GM18508 (cell line): Measurements from ENCODE around the gene NCOA1.
A peak's percentile ranks its signal among the peaks of the same experiment; 100 is the strongest.
"Not testable (repeated sequence)": the region's sequence is repeated elsewhere in the genome, so short reads cannot be mapped to it uniquely, and the experiment has no call there.

Experiments used
- ATAC-seq: cut with Tn5 transposase; IDR thresholded peaks from one replicate; pipeline ENCODE4 v1.9.1; 2021; ENCODE audit warnings: moderate number of reproducible peaks; ENCODE audit not compliant: insufficient read depth, unreplicated experiment

Gene NCOA1

DNA sequence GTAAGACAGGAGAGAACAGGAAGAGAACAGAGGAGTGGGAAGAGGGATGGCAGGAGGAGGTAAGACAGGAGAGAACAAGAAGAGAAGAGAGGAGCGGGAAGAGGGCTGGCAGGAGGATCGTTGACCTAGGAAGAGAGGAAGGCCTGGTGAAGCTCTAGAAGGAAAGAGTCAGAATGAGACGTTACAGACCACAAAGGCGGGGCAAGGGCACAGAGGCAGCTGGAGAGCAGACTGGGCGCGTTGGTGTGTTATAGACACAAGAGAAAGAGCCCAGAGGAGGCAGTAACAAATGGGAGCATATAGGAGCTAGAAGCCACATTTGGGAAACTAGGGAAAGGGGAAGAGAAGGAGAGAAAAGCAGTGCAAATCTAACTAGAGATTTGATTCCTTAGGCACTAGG, 275.6 kb downstream of the NCOA1 start:
- no peak for ATAC-seq

DNA sequence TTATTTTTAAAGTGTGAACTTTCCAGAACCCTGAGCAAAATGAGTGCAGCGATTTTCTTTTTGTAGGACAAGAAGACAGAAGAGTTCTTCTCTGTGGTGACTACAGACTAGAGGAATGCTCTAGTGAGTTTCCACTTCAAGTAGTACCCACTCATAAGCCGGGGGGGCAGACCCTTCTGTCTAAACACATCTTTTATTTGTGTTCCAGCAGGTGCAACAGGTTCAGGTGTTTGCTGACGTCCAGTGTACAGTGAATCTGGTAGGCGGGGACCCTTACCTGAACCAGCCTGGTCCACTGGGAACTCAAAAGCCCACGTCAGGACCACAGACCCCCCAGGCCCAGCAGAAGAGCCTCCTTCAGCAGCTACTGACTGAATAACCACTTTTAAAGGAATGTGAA, 277.0 kb downstream of the NCOA1 start:
- ATAC-seq, result no peak

DNA sequence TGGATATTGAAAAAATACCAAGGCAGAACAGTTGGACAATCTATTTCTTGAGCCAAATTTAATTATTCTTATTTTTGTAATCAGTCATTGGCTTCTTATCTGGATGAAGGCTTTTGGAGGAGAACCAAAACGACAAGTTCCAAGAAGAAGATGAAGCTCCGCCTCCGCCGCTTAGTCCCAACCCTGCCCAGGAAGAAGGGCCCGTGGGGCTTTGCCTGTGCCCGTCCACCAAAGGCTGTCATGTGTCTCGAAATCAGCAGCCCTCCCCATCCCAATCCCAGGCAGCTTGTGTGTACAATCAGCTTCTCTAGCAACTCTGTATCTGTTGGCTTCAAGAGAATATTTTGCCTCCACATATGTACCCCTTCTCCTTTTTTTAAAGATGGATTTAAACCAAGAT, 277.5 kb downstream of the NCOA1 start:
- no peak for ATAC-seq

DNA sequence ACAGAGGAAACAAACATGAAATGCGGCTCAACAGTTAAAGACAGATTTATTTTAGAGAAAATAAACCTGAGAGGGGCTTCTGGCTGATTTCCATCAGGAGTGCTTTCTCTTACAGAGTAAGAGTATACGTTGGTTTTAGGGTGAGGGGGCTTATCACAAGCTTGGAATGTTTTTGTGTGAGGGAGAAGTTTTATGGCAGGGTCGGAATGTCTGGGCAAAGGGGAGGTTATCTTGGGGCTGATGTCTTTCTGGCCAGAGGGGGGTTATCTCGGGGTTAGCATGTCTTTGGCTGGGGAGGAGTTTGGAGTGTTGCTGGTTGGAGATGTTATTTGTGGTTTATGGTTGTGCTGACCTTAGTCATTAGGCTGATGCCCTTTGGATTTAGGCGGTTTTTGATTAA, 280.0 kb downstream of the NCOA1 start:
- ATAC-seq, result no peak

DNA sequence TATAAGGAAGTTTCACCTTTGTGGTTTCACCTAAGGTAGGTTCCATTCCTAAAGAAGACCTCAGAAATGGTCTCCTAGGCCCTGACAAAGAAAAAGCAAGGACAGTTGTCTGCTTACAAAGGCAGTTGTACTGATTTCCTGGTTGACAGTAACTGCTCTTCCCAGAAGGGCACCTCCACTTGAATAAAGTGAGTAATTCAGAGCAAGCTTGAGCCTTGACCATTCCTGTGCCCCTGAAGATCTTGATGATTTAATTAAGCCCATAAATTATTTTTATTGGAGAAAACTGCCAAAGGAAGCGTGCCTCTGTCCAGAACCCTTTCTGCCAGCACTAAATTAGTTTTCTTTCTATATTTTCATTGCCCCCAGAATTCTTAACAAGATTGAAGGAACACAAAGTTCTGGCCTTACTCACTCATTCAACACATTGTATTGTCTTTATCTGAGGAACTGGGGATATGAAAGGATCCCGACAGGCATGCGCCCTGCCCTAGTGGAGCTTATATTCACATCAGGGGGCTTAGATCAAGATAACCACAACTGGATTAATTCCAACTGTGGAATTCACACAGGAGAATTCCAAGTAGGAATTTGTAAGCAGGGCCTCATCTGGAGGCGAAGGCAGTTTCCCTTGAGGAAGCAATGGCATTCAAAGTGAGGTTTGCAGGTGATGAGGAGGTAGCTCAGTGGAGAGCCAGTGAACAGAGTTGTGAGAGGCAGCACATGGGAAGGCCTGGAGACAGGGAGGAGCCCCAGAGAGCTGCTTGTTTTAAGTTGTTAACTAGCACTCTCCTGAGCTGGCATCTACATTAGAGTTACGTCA, 280.9 kb downstream of the NCOA1 start:
- ATAC-seq, result no peak

DNA sequence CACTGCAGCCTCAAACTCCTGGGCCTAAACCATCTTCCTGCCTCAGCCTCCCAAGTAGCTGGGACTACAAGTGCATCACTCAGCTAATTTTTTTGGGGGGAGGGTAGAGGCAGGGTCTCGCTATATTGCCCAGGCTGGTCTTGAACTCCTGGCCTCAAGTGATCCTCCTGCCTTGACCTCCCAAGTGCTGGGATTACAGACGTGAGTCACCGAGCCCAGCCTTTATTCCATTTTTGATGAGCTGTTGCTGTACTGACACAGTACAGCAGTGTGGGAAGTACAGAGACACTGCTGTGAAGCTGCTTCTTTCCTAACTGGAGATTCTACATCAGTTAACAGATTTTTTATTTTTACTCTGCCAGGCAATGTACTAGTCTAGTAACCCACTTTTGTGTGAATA, 283.3 kb downstream of the NCOA1 start:
- no peak for ATAC-seq

DNA sequence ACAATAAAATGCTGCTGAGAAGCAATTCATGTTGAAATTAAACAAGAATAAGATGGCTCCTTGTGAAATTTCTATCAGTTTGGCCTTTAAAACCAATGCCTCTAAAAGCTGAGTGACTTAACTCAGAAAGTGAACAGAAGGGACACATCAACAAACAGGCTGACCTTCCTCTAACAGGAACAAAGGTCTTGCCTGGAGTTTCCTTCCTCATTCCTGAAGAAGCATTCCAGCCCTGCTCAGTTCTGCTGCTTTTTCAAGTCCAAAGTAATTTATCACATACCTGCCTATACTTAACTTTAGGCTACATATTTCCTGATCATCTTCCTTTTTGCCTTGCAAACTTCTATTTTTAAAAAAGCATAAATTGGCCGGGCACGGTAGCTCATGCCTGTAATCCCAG, 288.1 kb downstream of the NCOA1 start:
- no peak for ATAC-seq

DNA sequence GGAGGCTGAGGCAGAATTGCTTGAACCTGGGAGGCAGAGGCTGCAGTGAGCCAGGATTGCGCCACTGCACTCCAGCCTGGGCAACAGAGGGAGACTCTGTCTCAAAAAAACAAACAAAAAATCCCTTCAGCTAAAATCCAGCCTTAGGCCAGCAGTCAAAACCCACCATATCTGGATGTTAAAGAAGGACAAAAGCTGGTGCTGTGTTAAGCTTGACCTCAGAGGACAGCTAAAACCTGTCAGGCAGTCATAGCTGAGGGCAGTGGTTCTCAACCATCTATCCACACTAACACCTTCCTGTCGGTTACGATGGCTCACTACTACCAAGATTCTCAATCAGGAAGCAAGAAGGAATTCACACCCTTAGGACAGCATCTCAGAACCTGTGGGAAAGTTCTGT, 292.6 kb downstream of the NCOA1 start:
- ATAC-seq, result no peak

DNA sequence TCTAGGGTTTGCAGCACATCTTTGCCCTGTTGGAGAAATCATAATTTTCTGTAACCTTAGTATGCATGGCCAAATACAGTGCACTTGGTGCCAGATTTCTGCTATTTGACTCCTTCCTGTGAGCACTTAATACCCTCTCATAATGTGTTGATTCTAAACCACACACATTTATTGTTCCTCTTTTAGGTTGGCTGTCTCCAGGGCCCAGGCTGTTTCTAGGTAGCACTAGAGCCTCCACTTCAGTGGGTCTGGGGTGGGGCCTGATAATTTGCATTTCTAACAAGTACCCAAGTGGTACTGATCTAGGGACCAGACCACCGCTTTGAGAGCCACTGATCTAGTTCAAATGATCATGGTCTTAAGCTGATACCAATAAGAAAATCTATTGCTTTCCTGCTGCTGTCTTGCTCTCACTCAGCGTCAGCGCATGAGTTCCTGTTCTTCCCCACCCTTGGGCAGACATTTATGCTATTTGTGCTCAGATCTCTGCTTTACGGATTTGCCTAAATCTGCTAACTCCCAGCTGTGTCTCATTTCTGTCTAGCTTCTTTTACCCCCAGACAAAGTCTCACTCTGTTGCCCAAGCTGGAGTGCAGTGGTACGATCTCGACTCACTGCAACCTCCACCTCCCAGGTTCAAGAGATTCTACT, 294.7 kb downstream of the NCOA1 start:
- ATAC-seq, result peak; percentile 73

DNA sequence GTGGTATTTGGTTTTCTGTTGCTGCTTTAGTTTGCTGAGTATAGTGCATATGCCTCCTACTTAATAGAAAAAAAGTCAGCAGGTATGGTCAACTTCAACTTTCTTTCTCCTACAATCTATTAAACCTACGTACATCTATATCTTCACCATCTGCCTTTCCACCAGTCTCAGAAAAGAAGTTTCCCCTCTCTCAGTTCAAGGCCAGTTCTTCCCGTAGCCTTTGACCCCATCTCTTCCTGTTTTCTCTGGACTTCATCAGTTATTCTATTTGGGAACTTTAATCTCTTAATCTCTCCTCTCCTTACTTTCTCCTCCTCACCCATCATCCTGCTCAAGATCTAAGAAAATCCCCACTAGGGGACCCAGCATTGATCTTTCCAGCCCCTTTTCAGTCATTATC, 296.5 kb downstream of the NCOA1 start:
- ATAC-seq, result no peak

DNA sequence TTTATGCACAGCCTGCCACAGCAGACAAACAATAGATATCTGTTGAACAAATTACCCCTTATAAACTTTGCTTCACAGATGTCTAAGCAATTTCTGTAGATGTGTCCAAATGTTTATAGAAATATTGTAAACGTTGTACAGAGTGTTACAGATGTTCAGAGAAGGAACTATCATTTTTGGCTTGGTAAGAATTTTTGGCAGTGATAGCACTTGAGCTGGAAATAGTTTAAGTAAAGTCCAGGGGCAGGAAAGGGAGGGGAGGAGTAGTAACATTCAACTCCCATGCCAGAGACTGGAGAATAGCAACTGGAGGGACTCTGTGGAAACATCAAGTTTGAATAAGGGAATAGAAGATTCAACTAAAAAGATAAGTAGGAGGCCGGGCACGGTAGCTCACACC, 297.8 kb downstream of the NCOA1 start:
- ATAC-seq, result no peak

DNA sequence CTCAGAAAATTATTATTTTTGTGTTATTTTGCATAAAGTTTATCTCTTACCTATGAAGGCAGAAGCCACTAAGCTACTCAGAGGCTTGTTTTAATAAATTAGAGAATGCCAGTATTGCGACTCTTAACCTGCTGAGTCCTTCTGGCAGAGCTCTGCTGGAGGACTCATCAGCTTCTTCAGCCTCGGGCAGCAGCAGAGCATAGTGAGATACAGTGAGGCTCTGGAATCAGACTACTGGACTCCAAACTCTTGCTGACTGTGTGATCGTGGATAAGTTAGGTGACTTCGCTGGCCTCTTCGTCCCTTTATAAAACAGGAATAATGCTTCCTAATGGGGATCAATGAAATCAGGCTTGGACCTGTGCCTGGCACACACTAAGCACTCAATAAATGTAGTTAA, 300.4 kb downstream of the NCOA1 start:
- no peak for ATAC-seq

DNA sequence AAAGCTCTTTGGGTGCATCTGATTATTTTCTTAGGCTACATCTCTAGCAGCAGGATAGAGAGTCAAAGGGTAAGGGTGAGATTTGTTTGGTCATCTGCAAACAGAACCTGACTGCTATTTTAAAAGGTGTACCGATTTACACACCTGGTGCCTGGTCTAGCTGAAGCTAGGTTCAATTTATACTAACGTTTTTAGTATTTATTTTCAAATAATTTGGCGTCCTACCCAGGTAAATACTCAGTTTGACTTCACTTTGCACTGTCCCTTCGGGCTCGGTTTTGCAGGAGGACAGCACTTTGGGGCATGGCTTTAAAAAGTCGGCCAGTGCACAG, 301.5 kb downstream of the NCOA1 start:
- ATAC-seq, result no peak

DNA sequence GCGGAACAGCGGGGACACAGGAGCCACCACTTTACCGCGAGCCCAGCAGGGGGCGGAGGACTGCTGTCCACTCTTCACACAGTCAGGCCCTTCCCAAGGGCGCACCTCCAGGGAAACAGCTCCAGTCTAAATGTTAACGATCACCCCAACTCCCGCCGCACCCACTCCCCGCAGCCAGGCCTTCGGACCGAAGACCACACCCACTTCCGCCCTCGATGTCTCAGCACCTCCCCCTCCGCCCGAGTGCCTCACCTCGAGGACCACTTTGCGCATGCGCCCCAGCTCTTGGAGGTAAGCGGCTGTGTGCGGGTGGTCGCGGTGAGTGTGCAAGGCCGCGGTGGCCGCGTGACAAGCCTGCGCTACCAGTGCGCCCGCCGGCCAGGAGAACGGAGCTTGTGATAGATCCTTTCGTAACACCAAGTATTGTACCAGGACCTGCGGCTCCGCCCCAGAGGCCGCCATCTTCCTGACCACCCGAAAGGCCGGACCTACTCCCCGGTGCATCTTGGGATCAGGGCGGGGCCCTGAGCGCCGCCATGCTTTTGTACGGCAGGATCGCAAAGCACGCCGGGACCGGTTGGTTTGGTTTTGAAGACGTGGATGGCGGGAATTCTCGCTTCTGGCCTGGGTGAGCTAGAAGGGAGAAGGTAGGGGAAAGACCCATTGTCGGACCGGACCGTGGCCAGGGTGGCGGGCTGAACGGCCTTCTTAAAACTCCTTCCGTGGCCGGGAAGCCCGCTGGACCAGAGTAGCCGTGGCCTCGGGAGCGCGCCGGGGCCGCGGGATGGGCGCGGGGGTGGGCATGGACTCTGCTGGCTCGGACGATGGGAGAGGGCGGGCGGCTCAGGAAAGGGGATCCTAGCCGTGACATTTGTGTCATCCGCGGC, 302.1 kb downstream of the NCOA1 start, which contains the start of the genes CENPO and PTRHD1:
CENPO (plus strand) TSS at position 552 of the 887 bp plus-strand sequence. CDS start 495 bp downstream, outside the sequence.
PTRHD1 (minus strand) TSS at position 518 of the 887 bp plus-strand sequence; CDS start at position 504, 14 bp downstream.
- ATAC-seq, result peak; percentile 73

DNA sequence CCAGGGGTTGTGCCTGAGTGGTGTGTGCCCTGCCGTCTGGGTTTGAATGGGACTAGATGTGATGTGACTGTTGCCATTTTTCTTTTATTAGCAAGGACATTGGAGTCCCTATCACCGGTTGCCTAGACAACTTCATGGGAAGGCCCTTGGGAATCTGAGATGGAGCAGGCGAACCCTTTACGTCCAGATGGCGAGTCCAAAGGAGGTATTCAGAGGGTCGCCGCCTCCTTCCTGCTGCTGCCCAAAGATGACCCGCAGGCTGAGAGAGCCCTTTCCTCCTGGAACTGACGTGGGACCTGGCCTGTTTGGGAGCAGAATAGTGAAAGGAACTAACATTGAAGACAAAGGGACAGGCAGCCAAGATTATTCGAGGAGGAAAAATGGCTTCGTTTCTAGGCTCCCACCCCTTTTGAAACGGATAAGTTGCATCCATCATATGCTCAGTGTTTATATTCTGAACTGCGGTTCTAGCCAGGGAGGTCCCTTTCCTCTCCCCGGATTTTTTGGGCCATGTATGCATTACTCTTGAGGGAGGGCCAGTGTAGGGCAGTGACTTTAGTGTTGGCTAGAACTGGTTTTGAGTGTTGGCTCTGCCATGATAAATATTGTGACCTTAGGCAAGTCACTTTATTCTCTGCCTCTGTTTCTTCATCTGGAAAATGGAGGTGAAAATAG, 302.8 kb downstream of the NCOA1 start:
- ATAC-seq, result no peak

DNA sequence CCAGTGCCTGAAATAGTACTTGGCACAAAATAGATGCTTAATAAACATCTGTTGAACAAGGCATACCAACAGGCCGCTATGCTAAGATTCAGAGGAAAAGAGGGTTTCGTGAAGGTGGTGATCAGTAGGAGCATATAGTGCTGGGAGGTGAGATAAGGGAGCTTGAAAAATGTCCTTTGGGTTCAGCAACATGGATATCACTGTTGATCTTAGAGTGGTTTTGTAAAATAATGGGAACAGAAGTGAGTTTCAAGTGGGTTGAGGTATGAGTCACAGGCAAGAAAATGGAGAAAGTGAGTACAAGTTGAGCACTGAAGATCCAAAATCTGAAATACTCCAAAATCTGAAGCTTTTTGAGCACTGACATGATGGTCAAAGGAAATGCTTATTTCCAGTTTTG, 306.6 kb downstream of the NCOA1 start:
- no peak for ATAC-seq

DNA sequence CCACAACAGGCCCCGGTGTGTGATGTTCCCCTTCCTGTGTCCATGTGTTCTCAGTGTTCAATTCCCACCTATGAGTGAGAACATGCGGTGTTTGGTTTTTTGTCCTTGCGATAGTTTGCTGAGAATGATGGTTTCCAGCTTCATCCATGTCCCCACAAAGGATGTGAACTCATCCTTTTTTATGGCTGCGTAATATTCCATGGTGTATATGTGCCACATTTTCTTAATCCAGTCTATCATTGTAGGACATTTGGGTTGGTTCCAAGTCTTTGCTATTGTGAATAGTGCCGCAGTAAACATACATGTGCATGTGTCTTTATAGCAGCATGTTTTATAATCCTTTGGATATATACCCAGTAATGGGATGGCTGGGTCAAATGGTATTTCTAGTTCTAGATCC, 309.4 kb downstream of the NCOA1 start:
- ATAC-seq, result not testable (repeated sequence)

DNA sequence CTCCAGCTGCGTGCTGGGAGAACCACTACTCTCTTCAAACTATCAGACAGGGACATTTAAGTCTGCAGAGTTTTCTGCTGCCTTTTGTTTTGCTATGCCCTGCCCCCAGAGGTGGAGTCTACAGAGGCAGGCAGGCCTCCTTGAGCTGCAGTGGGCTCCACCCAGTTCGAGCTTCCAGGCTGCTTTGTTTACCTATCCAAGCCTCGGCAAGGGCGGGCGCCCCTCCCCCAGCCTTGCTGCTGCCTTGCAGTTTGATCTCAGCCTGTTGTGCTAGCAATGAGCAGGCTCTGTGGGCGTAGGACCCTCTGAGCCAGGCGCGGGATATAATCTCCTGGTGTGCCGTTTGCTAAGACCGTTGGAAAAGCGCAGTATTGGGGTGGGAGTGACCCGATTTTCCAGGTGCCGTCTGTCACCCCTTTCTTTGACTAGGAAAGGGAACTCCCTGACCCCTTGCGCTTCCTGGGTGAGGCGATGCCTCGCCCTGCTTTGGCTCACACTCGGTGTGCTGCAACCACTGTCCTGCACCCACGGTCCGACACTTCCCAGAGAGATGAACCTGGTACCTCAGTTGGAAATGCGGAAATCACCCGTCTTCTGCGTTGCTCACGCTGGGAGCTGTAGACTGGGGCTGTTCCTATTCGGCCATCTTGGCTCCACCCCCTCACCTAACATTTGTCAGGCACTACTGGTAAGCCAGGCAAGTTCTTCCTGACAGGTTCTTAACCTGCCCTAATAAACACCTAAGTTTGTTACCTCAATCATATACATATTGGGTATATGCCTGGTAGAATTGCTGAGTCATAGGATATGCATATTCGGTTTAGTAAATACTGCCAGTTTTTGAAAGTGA, 315.0 kb downstream of the NCOA1 start:
- ATAC-seq, result not testable (repeated sequence)

DNA sequence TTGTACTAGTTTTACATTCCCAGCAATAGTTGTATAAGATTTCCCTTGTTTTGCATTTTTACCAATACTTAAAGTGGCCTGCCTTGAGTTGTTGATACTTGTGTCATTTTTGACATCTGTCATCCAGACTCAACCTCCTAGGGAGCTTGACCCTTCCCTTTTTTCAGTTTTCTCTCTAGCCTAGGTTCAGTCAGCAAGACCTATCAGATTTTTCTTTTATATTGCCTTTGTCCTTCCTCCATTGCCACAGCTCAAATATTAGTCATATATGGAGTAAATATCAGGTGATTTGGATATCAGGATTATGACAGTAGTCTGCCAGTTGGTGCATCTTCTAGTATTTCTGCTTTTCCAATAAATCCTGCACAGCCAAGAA, 315.6 kb downstream of the NCOA1 start:
- no peak for ATAC-seq
